HepG2 (cell line): ENCODE measurements around the gene COL27A1. TPM values are rescaled to one million over a fixed set of nuclear protein-coding genes. Genes with fewer than 3 reads are reported as not detected.

Source experiments
- BCL3 ChIP-seq: sonication (generic); formaldehyde crosslinking; IDR thresholded peaks from 2 replicates; pipeline ENCODE4 v1.5.1; 2020; ENCODE audit warnings: mild to moderate bottlenecking, missing genetic modification reagents, moderate library complexity
- CERS6 ChIP-seq: sonication (generic); formaldehyde crosslinking; IDR thresholded peaks from 2 replicates; pipeline ENCODE4 v1.5.0; 2020; ENCODE audit warnings: missing genetic modification reagents
- CREBL2 ChIP-seq: sonication (generic); formaldehyde crosslinking; IDR thresholded peaks from 2 replicates; pipeline ENCODE4 v1.8.1; 2023; ENCODE audit warnings: missing genetic modification reagents, mild to moderate bottlenecking, borderline replicate concordance
- FLYWCH1 ChIP-seq: sonication (generic); formaldehyde crosslinking; IDR thresholded peaks from 2 replicates; pipeline ENCODE4 v1.8.1; 2023; ENCODE audit warnings: mild to moderate bottlenecking, missing genetic modification reagents
- KLF9 ChIP-seq: IDR thresholded peaks from 2 replicates; pipeline ENCODE4 v1.6.1; 2016; ENCODE audit warnings: low read depth
- TOPORS ChIP-seq: sonication (generic); formaldehyde crosslinking; IDR thresholded peaks from 2 replicates; pipeline ENCODE4 v1.8.0; 2023; ENCODE audit warnings: mild to moderate bottlenecking, missing genetic modification reagents
- ZBTB40 ChIP-seq, 2 experiments: fragments of 450-650 bp in 1 of 2; sonication (generic) in 1 of 2; formaldehyde crosslinking in 1 of 2; IDR thresholded peaks; 2 replicates each; pipeline versions ENCODE4 v1.6.1 to v1.8.0; 2016 to 2022; ENCODE audit warnings: antibody characterized with exemption in 1 of 2, mild to moderate bottlenecking in 1 of 2, missing genetic modification reagents in 1 of 2
- ZNF350 ChIP-seq: sonication (generic); formaldehyde crosslinking; IDR thresholded peaks from 2 replicates; pipeline ENCODE4 v1.4.0; 2020; ENCODE audit warnings: mild to moderate bottlenecking, low read depth, missing genetic modification reagents, borderline replicate concordance
- ZNF572 ChIP-seq: sonication (generic); formaldehyde crosslinking; IDR thresholded peaks from 2 replicates; pipeline ENCODE4 v1.5.1; 2020; ENCODE audit warnings: mild to moderate bottlenecking, missing genetic modification reagents
- ZNF672 ChIP-seq: sonication (generic); formaldehyde crosslinking; IDR thresholded peaks from 2 replicates; pipeline ENCODE4 v1.8.1; 2022; ENCODE audit warnings: missing genetic modification reagents
- ZNF710 ChIP-seq: sonication (generic); formaldehyde crosslinking; IDR thresholded peaks from 2 replicates; pipeline ENCODE4 v1.5.0; 2020; ENCODE audit warnings: mild to moderate bottlenecking, missing genetic modification reagents, borderline replicate concordance
- polyA plus RNA-seq, 8 experiments: library from polyadenylated mRNA; depleted of rRNA in 3 of 8; stranded (reverse) in 7 of 8; unstranded in 1 of 8; fragments of >200 nt; fragmentation: Illumina TruSeq in 4 of 8; extraction: Trizol in 4 of 8; gene quantifications; 2 replicates each; pipeline versions ENCODE4 v1.2.1 to v1.2.3, GENCODE V29; 2011 to 2016; ENCODE audit warnings: low read depth in 4 of 8, missing spikeins in 1 of 8, mixed read lengths in 1 of 8; ENCODE audit not compliant: insufficient read depth in 1 of 8
- total RNA-seq, 5 experiments: library from RNA; depleted of rRNA; stranded (reverse); fragments of >200 nt; fragmentation: Illumina TruSeq; extraction: Trizol; gene quantifications; 2 replicates each; pipeline ENCODE4 v1.2.3, GENCODE V29; 2016; ENCODE audit warnings: low read depth in 1 of 5

Gene COL27A1
- total and polyA plus RNA-seq, 2 of the 13 experiments (the other 11 are each of a cell fraction or from before 2014, with no cell fraction given), result 71.3 to 89.1 TPM

- TF ChIP-seq ZBTB40 (IDR thresholded peaks at IDR 0.05), result no peak
- peak; percentile 48; the same call in 1 of the 2 replicates for TF ChIP-seq ZBTB40 (CRISPR knock-in tag; IDR thresholded peaks at IDR 0.05)
- peak; percentile 34; the same call in 1 of the 2 replicates for TF ChIP-seq ZNF350 (CRISPR knock-in tag)
- no peak; the same call in 1 of the 2 replicates for TF ChIP-seq FLYWCH1 (CRISPR knock-in tag)
- no peak for TF ChIP-seq ZNF572
- no peak for TF ChIP-seq CERS6
- 0 out of 2 replicates have a peak, but pooled peaks have one; percentile 38 for TF ChIP-seq KLF9
- TF ChIP-seq ZNF672 (CRISPR knock-in tag), result no peak
- no peak; the same call in 1 of the 2 replicates for TF ChIP-seq CREBL2 (CRISPR knock-in tag)
- TF ChIP-seq ZNF710, result peak; percentile 83
- TF ChIP-seq BCL3 (CRISPR knock-in tag), result no peak; the same call in 1 of the 2 replicates
- peak; percentile 67; the same call in 1 of the 2 replicates for TF ChIP-seq TOPORS (CRISPR knock-in tag)
These were observed 19.8 kb downstream of the COL27A1 start (continued) for GRCh38 chr9:114174876-114175771.
